ENCODE data around the gene TRAM2. TPM values are rescaled to one million over a fixed set of nuclear protein-coding genes. Genes with fewer than 3 reads are reported as not detected.
A peak's percentile ranks its signal among the peaks of the same experiment; 100 is the strongest.

Gene TRAM2
- total and polyA plus RNA-seq, 9 of the 15 experiments (the other 6 are each of a cell fraction or from before 2014, with no cell fraction given): 2.6 to 13.3 (median 8.9) TPM

- Histone ChIP-seq H3K27ac (ENCODE audit: extremely low read depth, low read depth, low read length) (no peak overlapping the region; the same call in 2 of the 3 replicates), H3K4me2 (ENCODE audit: insufficient read depth, low read length) (peak overlapping the region; percentile 9; the same call in 1 of the 2 replicates), H3K36me3 (ENCODE audit: control insufficient read depth, insufficient read depth, low read length) (peaks cover 54% of the 10 kb centered on the region; the same call in 1 of the 3 replicates), H3K27me3 (ENCODE audit: control insufficient read depth in 2 of 2, insufficient read depth in 2 of 2, low read length in 2 of 2) (no peaks in the 10 kb centered on the region), H3K79me2 (ENCODE audit: control insufficient read depth, insufficient read depth, low read length) (peaks cover under 1% of the 10 kb centered on the region; the same call in 1 of the 3 replicates), H4K20me1 (replicated peaks; ENCODE audit: control insufficient read depth, insufficient read depth, low read length) (no peaks in the 10 kb centered on the region), H3K9ac (ENCODE audit: insufficient read depth in 1 of 2, low read depth in 2 of 2, low read length in 2 of 2) (peak overlapping the region in 1 of 2 experiments; percentile 29; a peak in 1 of 4 replicates), H3K4me1 (replicated peaks in 1 of 2; ENCODE audit: control insufficient read depth in 2 of 2, insufficient read depth in 2 of 2, low read length in 2 of 2) (peaks cover 33 to 41% of the 10 kb centered on the region in 2 experiments), H3K9me3 (replicated peaks; ENCODE audit: control insufficient read depth, insufficient read depth, low read depth, low read length) (no peaks in the 10 kb centered on the region), H2AFZ (ENCODE audit: low read depth, low read length) (no peak overlapping the region), H3K4me3 (no peak overlapping the region), H3K9me1 (ENCODE audit: control insufficient read depth, insufficient read depth, low read length) (peaks cover 3% of the 10 kb centered on the region)
- intact Hi-C loops (cut with micrococcal nuclease) (loop anchor here (10.0 kb wide), 1 partner anchor 229 kb away; the partner anchor contains the start of gene MCM3), in situ Hi-C loops (cut with MboI) (no loop called here)
- 0% methylated on average over 2 of the region's 2 CpGs for WGBS (ENCODE audit: insufficient coverage, low coverage, missing lambda C conversion rate)
- ChIA-PET CTCF (ENCODE audit: low intra/inter-chr PET ratio) (no interaction called here), POLR2A (interaction anchor here (1.0 to 1.7 kb wide), 2 partner anchors 9 to 10 kb away, joined by 3 to 5 read pairs; no protein-coding TSS in a partner anchor)
- DNase-seq (ENCODE audit: extremely low read depth in 1 of 4, low spot score in 3 of 4) (peak in 2 of 4 experiments; percentile 62 to 65), ATAC-seq (peak; percentile 32), FAIRE-seq (no peak)
- no TSS peak for BruUV-seq (replicated peaks)
- TF ChIP-seq HEY1 (CRISPR knock-in tag; IDR thresholded peaks at IDR 0.05; ENCODE audit: borderline replicate concordance) (no peak), SP1 (CRISPR knock-in tag; IDR thresholded peaks at IDR 0.05) (0 out of 2 replicates have a peak, but pooled peaks have one; percentile 28), ZKSCAN3 (CRISPR knock-in tag; IDR thresholded peaks at IDR 0.05) (no peak), GTF2F1 (IDR thresholded peaks at IDR 0.05; ENCODE audit: low read depth, low read length) (no peak), EGR1 (conservative IDR thresholded peaks at IDR 0.05) (no peak), SREBF2 (CRISPR knock-in tag; IDR thresholded peaks at IDR 0.05) (no peak), PRDM10 (IDR thresholded peaks at IDR 0.05; ENCODE audit: partially characterized antibody) (peak; percentile 11), ZNF140 (CRISPR knock-in tag; IDR thresholded peaks at IDR 0.05) (no peak), ZNF766 (CRISPR knock-in tag; conservative IDR thresholded peaks at IDR 0.05) (peak; percentile 17; the same call in 1 of the 2 replicates), SRF (CRISPR knock-in tag; IDR thresholded peaks at IDR 0.05) (no peak), CCAR2 (IDR thresholded peaks at IDR 0.05; ENCODE audit: low read depth, low read length) (no peak), ILF3 (IDR thresholded peaks at IDR 0.05; ENCODE audit: borderline replicate concordance) (no peak), MECOM (CRISPR knock-in tag; IDR thresholded peaks at IDR 0.05) (no peak), ESRRB (CRISPR knock-in tag; IDR thresholded peaks at IDR 0.05; ENCODE audit: borderline replicate concordance) (no peak), ZNF785 (CRISPR knock-in tag; IDR thresholded peaks at IDR 0.05) (no peak), ZNF146 (CRISPR knock-in tag; IDR thresholded peaks at IDR 0.05; ENCODE audit: unreplicated experiment) (no peak)
- TF ChIP-seq, protein P1, sequence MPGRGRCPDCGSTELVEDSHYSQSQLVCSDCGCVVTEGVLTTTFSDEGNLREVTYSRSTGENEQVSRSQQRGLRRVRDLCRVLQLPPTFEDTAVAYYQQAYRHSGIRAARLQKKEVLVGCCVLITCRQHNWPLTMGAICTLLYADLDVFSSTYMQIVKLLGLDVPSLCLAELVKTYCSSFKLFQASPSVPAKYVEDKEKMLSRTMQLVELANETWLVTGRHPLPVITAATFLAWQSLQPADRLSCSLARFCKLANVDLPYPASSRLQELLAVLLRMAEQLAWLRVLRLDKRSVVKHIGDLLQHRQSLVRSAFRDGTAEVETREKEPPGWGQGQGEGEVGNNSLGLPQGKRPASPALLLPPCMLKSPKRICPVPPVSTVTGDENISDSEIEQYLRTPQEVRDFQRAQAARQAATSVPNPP (IDR thresholded peaks at IDR 0.05; ENCODE audit: borderline replicate concordance, insufficient read depth, insufficient read length): no peak
Measured at GRCh38 chr6:52513464-52513863, 63.4 kb downstream of the TRAM2 start.
